Measurements from ENCODE around the gene PLEKHM2. TPM values are rescaled to one million over a fixed set of nuclear protein-coding genes. Genes with fewer than 3 reads are reported as not detected.

Gene PLEKHM2
- polyA plus RNA-seq, 1 donor (not counting 4 experiments of a cell fraction or from before 2014, with no cell fraction given) = 30.0 TPM

GRCh38 chr1:15764890-15765289 is 80.8 kb downstream of the PLEKHM2 start:
- no peaks in the 10 kb centered on the region for H4K20me1 ChIP-seq (ENCODE audit: control insufficient read depth, extremely low read depth, insufficient read depth, low read length)
- DNase-seq (ENCODE audit: low read depth, low spot score) (no peak), FAIRE-seq (no peak)
- dilution Hi-C loops (cut with MboI; ENCODE audit: extremely low pct_ligation_motif_present, low sequenced_read_pairs) = no loop called here
- no peak overlapping the region for H2AFZ ChIP-seq (ENCODE audit: control insufficient read depth, low read length)
- H3K9me3 ChIP-seq (ENCODE audit: control insufficient read depth, low read depth, low read length) = no peaks in the 10 kb centered on the region
- TF ChIP-seq EZH2 (IDR thresholded peaks at IDR 0.05; ENCODE audit: low read length) (no peak), CTCF (optimal IDR thresholded peaks at IDR 0.05 in 1 of 3, IDR thresholded peaks at IDR 0.05 in 1 of 3, conservative IDR thresholded peaks at IDR 0.05 in 1 of 3; ENCODE audit: extremely low read depth in 1 of 3, insufficient read depth in 2 of 3, low read length in 3 of 3) (no peak)
- peaks cover 66% of the 10 kb centered on the region for H3K79me2 ChIP-seq (ENCODE audit: control insufficient read depth, insufficient read depth, low read length)
- H3K9me1 ChIP-seq (ENCODE audit: control insufficient read depth, extremely low read depth, insufficient read depth, low read length) = no peaks in the 10 kb centered on the region
- H3K27ac ChIP-seq (ENCODE audit: control insufficient read depth, insufficient read depth, low read length) = peak overlapping the region; percentile 92
- H3K27me3 ChIP-seq (ENCODE audit: control insufficient read depth, extremely low read depth, insufficient read depth, low read length) = no peaks in the 10 kb centered on the region
- H3K4me3 ChIP-seq (ENCODE audit: control insufficient read depth in 2 of 3, extremely low read depth in 1 of 3, insufficient read depth in 2 of 3, low read depth in 1 of 3, low read length in 3 of 3) = peak overlapping the region; percentile 35 to 54 (median 41)
- H3K9ac ChIP-seq (ENCODE audit: control insufficient read depth, extremely low read depth, insufficient read depth, low read length) = peak overlapping the region; percentile 70
- H3K4me2 ChIP-seq (ENCODE audit: control insufficient read depth, extremely low read depth, insufficient read depth, low read depth, low read length) = peak overlapping the region; percentile 89
- peaks cover 42% of the 10 kb centered on the region for H3K4me1 ChIP-seq (ENCODE audit: control insufficient read depth, extremely low read depth, insufficient read depth, low read length)
- peaks cover 20 to 41% of the 10 kb centered on the region in 2 experiments for H3K36me3 ChIP-seq (ENCODE audit: control insufficient read depth in 2 of 2, extremely low read depth in 1 of 2, insufficient read depth in 2 of 2, low read length in 2 of 2)

- Histone ChIP-seq H3K4me2 (ENCODE audit: control insufficient read depth, extremely low read depth, insufficient read depth, low read depth, low read length) (peak overlapping the region; percentile 89), H3K27me3 (ENCODE audit: control insufficient read depth, extremely low read depth, insufficient read depth, low read length) (no peaks in the 10 kb centered on the region), H3K36me3 (ENCODE audit: control insufficient read depth in 2 of 2, extremely low read depth in 1 of 2, insufficient read depth in 2 of 2, low read length in 2 of 2) (peaks cover 23 to 47% of the 10 kb centered on the region in 2 experiments), H3K27ac (ENCODE audit: control insufficient read depth, insufficient read depth, low read length) (peak overlapping the region; percentile 92), H3K4me1 (ENCODE audit: control insufficient read depth, extremely low read depth, insufficient read depth, low read length) (peaks cover 35% of the 10 kb centered on the region), H3K9me1 (ENCODE audit: control insufficient read depth, extremely low read depth, insufficient read depth, low read length) (no peaks in the 10 kb centered on the region), H4K20me1 (ENCODE audit: control insufficient read depth, extremely low read depth, insufficient read depth, low read length) (no peaks in the 10 kb centered on the region), H3K4me3 (ENCODE audit: control insufficient read depth in 2 of 3, extremely low read depth in 1 of 3, insufficient read depth in 2 of 3, low read depth in 1 of 3, low read length in 3 of 3) (peak overlapping the region; percentile 35 to 54 (median 41)), H3K9me3 (ENCODE audit: control insufficient read depth, low read depth, low read length) (no peaks in the 10 kb centered on the region), H3K9ac (ENCODE audit: control insufficient read depth, extremely low read depth, insufficient read depth, low read length) (peak overlapping the region; percentile 70), H2AFZ (ENCODE audit: control insufficient read depth, low read length) (peak overlapping the region; percentile 22), H3K79me2 (ENCODE audit: control insufficient read depth, insufficient read depth, low read length) (peaks cover 66% of the 10 kb centered on the region)
- peak; percentile 99 for FAIRE-seq
- dilution Hi-C loops (cut with MboI; ENCODE audit: extremely low pct_ligation_motif_present, low sequenced_read_pairs) = no loop called here
- peak; percentile 92 for DNase-seq (ENCODE audit: low read depth, low spot score)
- TF ChIP-seq CTCF (optimal IDR thresholded peaks at IDR 0.05 in 1 of 3, IDR thresholded peaks at IDR 0.05 in 1 of 3, conservative IDR thresholded peaks at IDR 0.05 in 1 of 3; ENCODE audit: extremely low read depth in 1 of 3, insufficient read depth in 2 of 3, low read length in 3 of 3) (no peak), EZH2 (IDR thresholded peaks at IDR 0.05; ENCODE audit: low read length) (no peak)
Observed at GRCh38 chr1:15765495-15766194, 81.5 kb downstream of the PLEKHM2 start.

All from keratinocyte (primary cell).